GM12873 (cell line): ENCODE results near the gene FGD6.

Experiments
- TF ChIP-seq, protein P1 (sequence below): IDR thresholded peaks from 2 replicates; pipeline ENCODE4 v1.5.1; 2012; ENCODE audit warnings: low read depth, mild to moderate bottlenecking, moderate library complexity, low read length, control low read depth; ENCODE audit not compliant: insufficient read depth; ENCODE audit errors: missing control alignments

The FGD6 gene

DNA sequence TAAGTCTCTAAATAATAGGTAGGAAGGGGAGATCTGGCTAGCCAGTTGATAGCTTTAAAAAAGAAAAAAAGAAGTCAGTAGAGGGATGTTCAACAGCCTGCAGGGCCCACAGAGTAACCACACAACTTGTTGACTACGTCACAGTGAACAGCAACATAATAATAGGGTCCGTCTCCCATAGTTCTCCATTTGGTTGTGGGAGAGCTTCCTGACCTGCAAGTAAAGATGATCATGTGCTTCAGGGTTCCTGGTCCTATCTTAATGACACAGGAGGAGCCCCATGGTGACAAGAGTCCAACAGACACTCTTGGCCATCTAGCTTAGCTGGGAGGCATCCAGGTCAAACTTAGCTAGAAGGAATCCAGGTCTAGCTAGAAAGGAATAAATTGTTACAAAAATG lies 36.2 kb downstream of the FGD6 start:
- TF ChIP-seq, protein P1, sequence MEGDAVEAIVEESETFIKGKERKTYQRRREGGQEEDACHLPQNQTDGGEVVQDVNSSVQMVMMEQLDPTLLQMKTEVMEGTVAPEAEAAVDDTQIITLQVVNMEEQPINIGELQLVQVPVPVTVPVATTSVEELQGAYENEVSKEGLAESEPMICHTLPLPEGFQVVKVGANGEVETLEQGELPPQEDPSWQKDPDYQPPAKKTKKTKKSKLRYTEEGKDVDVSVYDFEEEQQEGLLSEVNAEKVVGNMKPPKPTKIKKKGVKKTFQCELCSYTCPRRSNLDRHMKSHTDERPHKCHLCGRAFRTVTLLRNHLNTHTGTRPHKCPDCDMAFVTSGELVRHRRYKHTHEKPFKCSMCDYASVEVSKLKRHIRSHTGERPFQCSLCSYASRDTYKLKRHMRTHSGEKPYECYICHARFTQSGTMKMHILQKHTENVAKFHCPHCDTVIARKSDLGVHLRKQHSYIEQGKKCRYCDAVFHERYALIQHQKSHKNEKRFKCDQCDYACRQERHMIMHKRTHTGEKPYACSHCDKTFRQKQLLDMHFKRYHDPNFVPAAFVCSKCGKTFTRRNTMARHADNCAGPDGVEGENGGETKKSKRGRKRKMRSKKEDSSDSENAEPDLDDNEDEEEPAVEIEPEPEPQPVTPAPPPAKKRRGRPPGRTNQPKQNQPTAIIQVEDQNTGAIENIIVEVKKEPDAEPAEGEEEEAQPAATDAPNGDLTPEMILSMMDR = no peak

DNA sequence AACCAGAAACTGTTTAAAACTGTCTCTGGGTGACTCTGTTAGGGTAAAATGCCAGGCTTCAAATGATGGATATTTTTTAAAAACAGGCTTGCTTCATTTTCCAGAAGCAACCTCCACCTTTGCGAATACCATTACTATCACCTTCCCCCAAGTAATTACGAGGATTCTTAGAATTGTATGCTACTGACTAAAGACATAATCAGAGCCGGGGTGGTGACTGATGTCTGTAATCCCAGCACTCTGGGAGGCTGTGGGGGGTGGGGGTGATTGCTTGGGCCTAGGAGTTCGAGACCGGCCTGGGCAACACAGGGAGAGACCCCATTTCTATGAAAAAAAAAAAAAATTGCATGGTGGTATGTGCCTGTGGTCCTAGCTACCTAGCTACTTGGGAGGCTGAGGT lies 38.3 kb downstream of the FGD6 start:
- TF ChIP-seq, protein P1 = no peak

DNA sequence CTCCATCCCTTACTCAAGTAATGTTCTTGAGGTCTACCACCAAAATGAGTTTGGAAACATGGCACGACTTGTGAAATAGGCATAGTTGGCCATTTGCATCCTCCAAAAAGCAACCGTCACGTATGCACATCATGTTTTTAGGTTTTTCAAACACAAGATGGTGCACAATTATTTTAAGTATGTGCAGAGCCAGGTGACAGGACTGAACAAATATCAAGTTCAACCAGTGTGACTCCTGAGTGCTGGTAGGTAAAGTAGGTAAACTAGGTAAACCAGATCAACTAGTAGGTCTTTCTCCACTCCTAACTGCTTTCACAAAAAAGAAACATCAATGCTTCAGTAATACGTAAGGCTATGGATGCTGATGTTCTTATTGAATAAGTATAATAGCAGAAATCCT lies 39.1 kb downstream of the FGD6 start:
- TF ChIP-seq, protein P1 = no peak

DNA sequence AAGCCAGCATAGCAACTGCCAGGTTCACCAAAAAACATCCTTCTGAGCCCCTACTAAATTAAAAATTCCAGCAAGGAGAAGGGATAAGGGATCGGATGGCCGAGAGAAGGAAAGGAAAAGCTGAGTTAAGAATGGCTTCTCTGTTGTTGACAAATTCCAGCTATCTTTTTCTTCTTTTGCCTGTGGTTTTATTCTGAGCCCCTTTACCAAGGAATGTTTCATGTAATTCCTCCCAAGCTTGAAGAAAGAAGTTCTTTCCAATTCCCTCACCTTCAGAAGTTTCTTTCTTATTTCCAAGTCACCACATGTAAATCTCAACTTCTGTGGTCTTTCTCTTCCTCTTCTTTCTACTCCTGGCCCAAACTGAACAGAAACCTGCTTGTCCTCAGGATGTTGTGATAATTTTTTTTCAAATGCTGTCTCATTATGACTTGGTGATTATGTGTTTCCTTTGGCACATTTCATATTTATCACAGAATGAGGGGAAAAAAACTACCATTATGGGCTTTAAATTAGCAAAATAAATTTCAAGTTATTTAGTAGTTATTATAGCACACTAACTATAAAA lies 40.0 kb downstream of the FGD6 start:
- TF ChIP-seq, protein P1 = no peak

DNA sequence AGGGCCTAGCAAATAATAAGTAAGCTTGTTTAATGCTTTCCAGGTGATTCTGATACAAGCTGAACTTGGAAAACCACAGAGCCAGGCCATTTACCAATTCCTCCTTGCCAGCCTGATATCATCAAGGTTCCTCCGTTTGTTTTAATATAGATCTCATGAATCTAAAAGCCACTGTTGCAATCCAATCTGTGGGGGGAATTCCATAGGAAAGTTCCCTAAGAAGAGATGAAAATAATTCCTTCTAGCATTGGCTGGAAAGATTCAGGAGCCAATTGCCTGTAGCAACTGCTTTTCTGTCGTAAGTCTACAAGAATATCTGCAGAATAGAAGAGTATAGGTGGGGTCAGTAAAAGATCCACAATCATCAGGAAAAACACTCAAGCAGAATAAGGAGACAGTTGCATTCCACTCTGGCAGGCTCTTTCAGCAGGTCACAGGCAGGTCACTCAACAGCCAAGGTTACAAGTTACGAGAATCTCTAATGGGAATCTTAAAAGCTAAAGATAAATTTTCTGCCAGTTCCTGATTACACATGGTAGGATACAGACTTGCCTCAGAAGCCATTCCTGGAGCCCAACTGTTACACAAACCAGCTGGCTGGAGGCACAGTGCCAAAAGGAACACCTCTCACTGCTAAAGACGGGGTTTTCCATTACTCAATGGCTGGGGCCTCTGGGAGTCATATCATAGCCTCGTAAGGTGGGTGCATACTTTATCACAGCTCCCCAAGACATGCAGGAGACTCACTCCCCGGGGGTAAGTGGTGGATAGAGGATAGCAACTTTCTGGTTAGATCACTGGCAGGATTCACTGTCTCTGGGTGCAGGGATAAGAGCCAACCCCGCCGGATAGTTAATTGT lies 43.6 kb downstream of the FGD6 start:
- TF ChIP-seq, protein P1 = no peak

DNA sequence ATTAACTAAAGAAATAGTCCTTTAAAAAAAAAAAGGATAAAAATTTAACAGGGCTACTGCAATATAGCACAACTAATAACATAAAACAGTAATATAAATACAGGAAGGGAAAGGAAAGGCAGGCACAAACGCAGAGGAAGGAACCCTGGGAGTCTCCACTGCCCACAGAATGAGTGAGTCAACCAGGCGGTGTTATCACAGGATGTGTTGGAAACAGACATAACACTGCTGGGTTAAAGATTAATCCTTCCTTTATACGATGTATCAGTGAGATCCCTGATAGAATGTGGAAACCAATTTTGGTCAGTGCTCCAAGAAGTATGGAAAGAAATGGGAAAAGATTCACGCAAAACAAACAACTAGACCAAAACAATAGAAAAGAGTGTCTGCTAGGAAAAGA lies 47.9 kb downstream of the FGD6 start:
- TF ChIP-seq, protein P1 = no peak

DNA sequence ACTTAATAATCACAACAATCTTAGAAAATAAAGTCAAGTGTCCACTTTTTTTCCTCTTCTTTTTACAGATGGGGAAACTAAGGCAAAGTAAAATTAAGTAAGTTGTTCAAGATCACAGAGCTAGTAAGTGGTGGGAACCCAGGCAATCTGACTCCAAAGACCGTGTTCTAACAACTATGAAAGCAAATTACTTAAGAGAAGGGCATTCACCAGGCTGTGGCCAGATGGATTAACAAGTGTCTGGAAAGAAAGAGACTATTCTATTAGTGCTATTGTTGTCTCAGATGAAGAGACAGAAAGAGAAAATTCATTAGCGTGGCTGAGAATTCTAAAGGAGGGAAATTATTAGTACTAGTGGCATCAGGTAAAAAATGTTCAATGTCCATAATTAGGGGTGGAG lies 48.5 kb downstream of the FGD6 start:
- TF ChIP-seq, protein P1 = no peak
